OCI-LY1 (cell line): ENCODE results near the gene POLR3H.

Experiments
- H2AFZ ChIP-seq: fragments of 200-600 bp; sonication (generic), shearing (Covaris generic); 2 replicates; pipeline ENCODE4 v1.6.0; 2014; ENCODE audit warnings: antibody characterized with exemption, mild to moderate bottlenecking, low read length
- H3F3A ChIP-seq: fragments of 200-600 bp; sonication (generic), shearing (Covaris generic); 2 replicates; pipeline ENCODE4 v1.6.0; 2014; ENCODE audit warnings: mild to moderate bottlenecking, antibody characterized with exemption, low read length, moderate library complexity; ENCODE audit not compliant: insufficient read depth
- H3K27ac ChIP-seq: fragments of 200-600 bp; sonication (generic); 2 replicates; pipeline ENCODE4 v1.5.1; 2014; ENCODE audit warnings: low read length, mixed run types, mild to moderate bottlenecking, low read depth; ENCODE audit not compliant: poor library complexity, severe bottlenecking
- H3K27me3 ChIP-seq: fragments of 200-600 bp; sonication (generic); 2 replicates; pipeline ENCODE4 v1.6.0; 2014; ENCODE audit warnings: antibody characterized with exemption, mild to moderate bottlenecking, low read length, moderate library complexity; ENCODE audit not compliant: insufficient read depth
- H3K36me3 ChIP-seq: fragments of 200-600 bp; sonication (generic); 2 replicates; pipeline ENCODE4 v1.6.1; 2014; ENCODE audit warnings: mild to moderate bottlenecking, antibody characterized with exemption, low read length, moderate library complexity, mixed read lengths; ENCODE audit not compliant: insufficient read depth
- H3K4me1 ChIP-seq: fragments of 200-600 bp; sonication (generic); 2 replicates; pipeline ENCODE4 v1.5.1; 2014; ENCODE audit warnings: mild to moderate bottlenecking, low read length, moderate library complexity; ENCODE audit not compliant: insufficient read depth, severe bottlenecking
- H3K4me2 ChIP-seq: fragments of 200-600 bp; sonication (generic), shearing (Covaris generic); 2 replicates; pipeline ENCODE4 v1.6.1; 2014; ENCODE audit warnings: low read length
- H3K4me3 ChIP-seq: fragments of 200-600 bp; sonication (generic); 2 replicates; pipeline ENCODE4 v1.5.1; 2014; ENCODE audit warnings: low read length, low read depth, mild to moderate bottlenecking, mixed read lengths; ENCODE audit not compliant: poor library complexity, severe bottlenecking
- H3K79me2 ChIP-seq: fragments of 200-600 bp; shearing (Covaris generic); 2 replicates; pipeline ENCODE4 v1.6.1; 2016; ENCODE audit warnings: mixed run types, low read length, mixed read lengths; ENCODE audit not compliant: insufficient read depth
- H3K9ac ChIP-seq: fragments of 200-600 bp; sonication (generic), shearing (Covaris generic); 2 replicates; pipeline ENCODE4 v1.6.1; 2014; ENCODE audit warnings: mild to moderate bottlenecking, low read length, mixed read lengths
- H3K9me2 ChIP-seq: fragments of 200-600 bp; sonication (generic), shearing (Covaris generic); 2 replicates; pipeline ENCODE4 v1.6.1; 2014; ENCODE audit warnings: low read depth, mild to moderate bottlenecking, low read length, mixed read lengths
- H3K9me3 ChIP-seq: fragments of 200-600 bp; shearing (Covaris generic); 2 replicates; pipeline ENCODE4 v1.6.1; 2014; ENCODE audit warnings: low read length, mixed read lengths
- H4K20me1 ChIP-seq: fragments of 200-600 bp; sonication (generic), shearing (Covaris generic); 2 replicates; pipeline ENCODE4 v1.6.0; 2016; ENCODE audit warnings: mild to moderate bottlenecking, low read length; ENCODE audit not compliant: insufficient read depth
- EZH2 ChIP-seq: fragments of 200-600 bp; sonication (generic), shearing (Covaris generic); IDR thresholded peaks from 2 replicates; pipeline ENCODE4 v1.8.0; 2017; ENCODE audit warnings: borderline replicate concordance, mixed run types, mild to moderate bottlenecking, antibody characterized with exemption, low read length, moderate library complexity, mixed read lengths
- TF ChIP-seq, protein P1 (sequence below): fragments of 200-600 bp; sonication (generic), shearing (Covaris generic); IDR thresholded peaks from 2 replicates; pipeline ENCODE4 v1.5.1; 2017; ENCODE audit warnings: mild to moderate bottlenecking, antibody characterized with exemption, low read length, moderate library complexity, mixed read lengths

POLR3H gene

DNA sequence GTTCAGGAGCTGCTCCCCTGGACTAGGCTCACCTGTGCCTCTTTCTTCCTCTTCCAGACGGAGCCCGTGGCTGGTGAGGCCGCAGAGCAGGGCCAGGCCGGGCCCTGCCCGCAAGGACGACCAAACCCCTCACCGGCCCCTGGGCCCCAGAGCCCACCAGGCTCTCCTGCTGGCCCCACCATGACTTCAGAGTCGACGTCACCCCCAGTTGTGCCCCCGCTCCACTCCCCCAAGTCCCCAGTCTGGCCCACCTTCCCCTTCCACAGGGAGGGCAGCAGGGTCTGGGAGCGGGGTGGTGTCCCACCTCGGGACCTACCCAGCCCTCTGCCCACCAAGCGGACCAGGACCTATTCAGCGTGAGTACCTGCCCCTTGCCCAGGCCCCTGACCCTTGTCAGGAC lies 27.5 kb upstream of the POLR3H start:
- Histone ChIP-seq H3F3A (no peaks in the 10 kb centered on the region), H3K9me2 (no peaks in the 10 kb centered on the region), H3K9ac (no peak overlapping the region), H3K36me3 (0 out of 2 replicates have a peak, but pooled peaks cover 4% of the 10 kb centered on the region), H3K9me3 (no peaks in the 10 kb centered on the region), H2AFZ (no peak overlapping the region), H3K4me2 (no peak overlapping the region), H3K27ac (no peak overlapping the region), H3K4me3 (no peak overlapping the region), H4K20me1 (no peaks in the 10 kb centered on the region), H3K79me2 (no peaks in the 10 kb centered on the region), H3K4me1 (no peaks in the 10 kb centered on the region), H3K27me3 (no peaks in the 10 kb centered on the region)
- TF ChIP-seq, protein P1, sequence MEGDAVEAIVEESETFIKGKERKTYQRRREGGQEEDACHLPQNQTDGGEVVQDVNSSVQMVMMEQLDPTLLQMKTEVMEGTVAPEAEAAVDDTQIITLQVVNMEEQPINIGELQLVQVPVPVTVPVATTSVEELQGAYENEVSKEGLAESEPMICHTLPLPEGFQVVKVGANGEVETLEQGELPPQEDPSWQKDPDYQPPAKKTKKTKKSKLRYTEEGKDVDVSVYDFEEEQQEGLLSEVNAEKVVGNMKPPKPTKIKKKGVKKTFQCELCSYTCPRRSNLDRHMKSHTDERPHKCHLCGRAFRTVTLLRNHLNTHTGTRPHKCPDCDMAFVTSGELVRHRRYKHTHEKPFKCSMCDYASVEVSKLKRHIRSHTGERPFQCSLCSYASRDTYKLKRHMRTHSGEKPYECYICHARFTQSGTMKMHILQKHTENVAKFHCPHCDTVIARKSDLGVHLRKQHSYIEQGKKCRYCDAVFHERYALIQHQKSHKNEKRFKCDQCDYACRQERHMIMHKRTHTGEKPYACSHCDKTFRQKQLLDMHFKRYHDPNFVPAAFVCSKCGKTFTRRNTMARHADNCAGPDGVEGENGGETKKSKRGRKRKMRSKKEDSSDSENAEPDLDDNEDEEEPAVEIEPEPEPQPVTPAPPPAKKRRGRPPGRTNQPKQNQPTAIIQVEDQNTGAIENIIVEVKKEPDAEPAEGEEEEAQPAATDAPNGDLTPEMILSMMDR = no peak
- TF ChIP-seq EZH2 = no peak

DNA sequence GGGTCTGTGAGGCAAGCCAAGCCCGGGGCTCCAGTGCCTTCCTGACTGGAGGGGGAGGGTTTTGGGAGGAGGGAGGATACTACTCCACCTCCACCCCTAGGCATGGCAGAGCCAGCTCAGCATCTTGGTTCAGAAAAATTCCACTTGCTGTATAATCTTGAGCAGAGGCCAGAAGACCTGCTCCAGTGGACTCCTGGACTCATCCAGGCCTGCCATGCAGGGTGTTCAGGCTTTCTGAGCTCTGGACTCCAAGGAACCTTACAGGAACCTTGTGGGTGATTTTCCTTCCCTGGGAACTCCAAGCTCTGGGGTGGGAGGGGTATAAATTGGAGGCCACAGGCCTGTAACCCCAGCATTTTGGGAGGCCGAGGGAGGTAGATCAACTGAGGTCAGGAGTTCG lies 26.0 kb upstream of the POLR3H start:
- no peaks in the 10 kb centered on the region for H4K20me1 ChIP-seq

DNA sequence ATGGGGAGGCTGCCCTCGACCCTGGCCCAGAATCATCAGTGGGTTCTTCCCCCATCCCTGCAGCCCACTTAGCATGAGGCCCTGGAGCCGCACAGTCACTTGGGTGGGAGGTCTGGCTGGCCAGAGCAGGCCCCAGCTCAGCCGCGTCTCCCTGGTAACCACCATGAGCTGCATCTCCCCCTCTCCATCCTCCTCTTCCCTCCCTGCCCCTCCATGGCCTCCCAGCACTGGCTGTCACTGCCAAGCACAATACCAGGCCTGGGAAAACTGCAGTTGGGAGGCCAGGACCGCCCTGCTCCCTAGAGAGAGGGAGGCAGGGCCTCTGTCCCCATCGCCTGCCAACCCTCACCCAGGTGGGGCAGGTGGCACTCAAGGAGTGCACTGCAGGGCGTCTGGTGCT lies 24.5 kb upstream of the POLR3H start:
- Histone ChIP-seq H3K9ac (no peak overlapping the region), H3K36me3 (no peaks in the 10 kb centered on the region), H3K27me3 (no peaks in the 10 kb centered on the region; the same call in 1 of the 2 replicates), H3K4me1 (no peaks in the 10 kb centered on the region), H2AFZ (no peak overlapping the region), H3F3A (no peaks in the 10 kb centered on the region), H3K79me2 (no peaks in the 10 kb centered on the region), H3K4me3 (no peak overlapping the region), H3K9me2 (no peaks in the 10 kb centered on the region), H3K27ac (no peak overlapping the region), H3K4me2 (no peak overlapping the region), H4K20me1 (no peaks in the 10 kb centered on the region), H3K9me3 (no peaks in the 10 kb centered on the region)
- no peak for TF ChIP-seq EZH2
- TF ChIP-seq, protein P1 = no peak

More for the DNA sequence above, 26.0 kb upstream of the POLR3H start:
- no peaks in the 10 kb centered on the region for H3K27me3 ChIP-seq
- H3K36me3 ChIP-seq = no peaks in the 10 kb centered on the region
- H3K9me2 ChIP-seq = no peaks in the 10 kb centered on the region
- H3F3A ChIP-seq = no peaks in the 10 kb centered on the region
- no peaks in the 10 kb centered on the region for H3K4me1 ChIP-seq
- no peaks in the 10 kb centered on the region for H3K9me3 ChIP-seq
- H3K4me2 ChIP-seq = no peak overlapping the region
- no peak overlapping the region for H3K9ac ChIP-seq
- no peak overlapping the region for H3K4me3 ChIP-seq
- H3K27ac ChIP-seq = no peak overlapping the region
- TF ChIP-seq, protein P1 = no peak
- TF ChIP-seq EZH2 = no peak
- no peaks in the 10 kb centered on the region for H3K79me2 ChIP-seq
- no peak overlapping the region for H2AFZ ChIP-seq

DNA sequence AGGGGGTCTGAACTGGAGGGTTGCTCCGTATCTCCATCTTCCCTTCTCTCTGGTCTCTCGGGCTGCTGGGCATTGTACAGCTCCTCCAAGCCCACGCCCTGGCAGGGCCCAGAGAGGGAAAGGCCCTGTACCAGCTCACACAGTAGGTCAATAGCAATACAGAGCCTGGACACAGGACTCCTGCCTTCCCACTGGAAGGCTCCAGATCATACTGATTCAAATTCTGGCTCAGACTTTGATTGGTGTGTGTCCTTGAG lies 23.2 kb upstream of the POLR3H start:
- TF ChIP-seq, protein P1 = no peak
- TF ChIP-seq EZH2 = no peak
- Histone ChIP-seq H3K9me2 (no peaks in the 10 kb centered on the region), H3F3A (no peaks in the 10 kb centered on the region), H3K36me3 (no peaks in the 10 kb centered on the region), H3K4me1 (no peaks in the 10 kb centered on the region), H3K9ac (no peak overlapping the region), H3K27ac (no peak overlapping the region), H3K27me3 (no peaks in the 10 kb centered on the region; the same call in 1 of the 2 replicates), H3K4me3 (no peak overlapping the region), H2AFZ (no peak overlapping the region), H3K9me3 (no peaks in the 10 kb centered on the region), H3K4me2 (no peak overlapping the region), H4K20me1 (no peaks in the 10 kb centered on the region), H3K79me2 (no peaks in the 10 kb centered on the region)
